ENCODE results near the gene OR7A5. TPM values are rescaled to one million over a fixed set of nuclear protein-coding genes. Genes with fewer than 3 reads are reported as not detected.
"Not testable (repeated sequence)": the region's sequence is repeated elsewhere in the genome, so short reads cannot be mapped to it uniquely, and the experiment has no call there.

OR7A5 gene
- total and polyA plus RNA-seq, 8 donors, result not detected

GRCh38 chr19:14804765-14805164 lies 30.2 kb downstream of the OR7A5 start:
- no peaks in the 10 kb centered on the region for H3K27me3 ChIP-seq
- no peak overlapping the region for H3K27ac ChIP-seq
- no peaks in the 10 kb centered on the region for H3K36me3 ChIP-seq
- no peaks in the 10 kb centered on the region for H3K9me3 ChIP-seq
- intact Hi-C loops (cut with DNase I), result no loop called here
- H3K4me1 ChIP-seq, result no peaks in the 10 kb centered on the region
- TF ChIP-seq CTCF (IDR thresholded peaks at IDR 0.05), result no peak
- DNase-seq, result no peak
- no peak for ATAC-seq
- no peak overlapping the region for H3K4me3 ChIP-seq

- no peak for ATAC-seq
- peaks cover 0 to 14% of the 10 kb centered on the region in 2 donors for H3K4me1 ChIP-seq
Observed at GRCh38 chr19:14798760-14799159, 36.2 kb downstream of the OR7A5 start.

GRCh38 chr19:14796021-14796420 lies 39.0 kb downstream of the OR7A5 start:
- peaks cover 0 to 14% of the 10 kb centered on the region in 2 donors for H3K4me1 ChIP-seq
- H3K4me3 ChIP-seq, result no peak overlapping the region
- H3K36me3 ChIP-seq, result no peaks in the 10 kb centered on the region
- H3K27me3 ChIP-seq, result no peaks in the 10 kb centered on the region
- DNase-seq, result no peak
- no peak overlapping the region for H3K27ac ChIP-seq
- intact Hi-C loops (cut with DNase I), result no loop called here
- ATAC-seq, result no peak
- TF ChIP-seq CTCF (IDR thresholded peaks at IDR 0.05), result no peak
- no peaks in the 10 kb centered on the region for H3K9me3 ChIP-seq

More at GRCh38 chr19:14798760-14799159, 36.2 kb downstream of the OR7A5 start:
- Histone ChIP-seq H3K27me3 (no peaks in the 10 kb centered on the region), H3K4me3 (no peak overlapping the region), H3K36me3 (no peaks in the 10 kb centered on the region), H3K9me3 (no peaks in the 10 kb centered on the region), H3K27ac (no peak overlapping the region)
- TF ChIP-seq CTCF (IDR thresholded peaks at IDR 0.05), result no peak
- no peak for DNase-seq
- intact Hi-C loops (cut with DNase I), result no loop called here

- ATAC-seq (no peak), DNase-seq (no peak)
- no peaks in the 10 kb centered on the region for H3K9me3 ChIP-seq
- H3K4me3 ChIP-seq, result no peak overlapping the region
- intact Hi-C loops (cut with DNase I), result no loop called here
- H3K27ac ChIP-seq, result no peak overlapping the region
- H3K36me3 ChIP-seq, result no peaks in the 10 kb centered on the region
- TF ChIP-seq CTCF (IDR thresholded peaks at IDR 0.05), result no peak
- H3K27me3 ChIP-seq, result no peaks in the 10 kb centered on the region
- H3K4me1 ChIP-seq, result peaks cover 0 to 14% of the 10 kb centered on the region in 2 donors
Observed at GRCh38 chr19:14795078-14795721, 39.8 kb downstream of the OR7A5 start.

GRCh38 chr19:14792250-14792649 lies 42.7 kb downstream of the OR7A5 start:
- DNase-seq; H3K27me3 ChIP-seq; H3K9me3 ChIP-seq; intact Hi-C loops (cut with DNase I); H3K27ac ChIP-seq; H3K36me3 ChIP-seq; ATAC-seq; H3K4me3 ChIP-seq: not testable (repeated sequence)
- H3K4me1 ChIP-seq, result peaks cover 0 to 22% of the 10 kb centered on the region in 2 donors
